DMS53 (cell line): Measurements from ENCODE around the gene TTC17.
A peak's percentile ranks its signal among the peaks of the same experiment; 100 is the strongest.
"Not testable (repeated sequence)": the region's sequence is repeated elsewhere in the genome, so short reads cannot be mapped to it uniquely, and the experiment has no call there.

Experiments
- DNase-seq: peaks from one replicate; lab custom pipeline; 2025; lab: John Stamatoyannopoulos, UW

TTC17 gene

GRCh38 chr11:43462359-43462758, 103.6 kb downstream of the TTC17 start:
- DNase-seq = no peak

- no peak for DNase-seq
These were observed 109.2 kb downstream of the TTC17 start for GRCh38 chr11:43467958-43468357.

- not testable (repeated sequence) for DNase-seq
These were observed 118.8 kb downstream of the TTC17 start for GRCh38 chr11:43477491-43477890.

GRCh38 chr11:43486141-43486540, 127.4 kb downstream of the TTC17 start:
- DNase-seq = no peak

GRCh38 chr11:43489869-43490465, 131.2 kb downstream of the TTC17 start:
- no peak for DNase-seq

GRCh38 chr11:43492701-43493100, 134.0 kb downstream of the TTC17 start:
- no peak for DNase-seq

GRCh38 chr11:43493431-43493830, 134.7 kb downstream of the TTC17 start:
- DNase-seq = no peak

- no peak for DNase-seq
These were observed 138.4 kb downstream of the TTC17 start for GRCh38 chr11:43497144-43497543.

GRCh38 chr11:43498561-43498960, 139.8 kb downstream of the TTC17 start:
- DNase-seq = peak; percentile 21

GRCh38 chr11:43503417-43503816, 144.7 kb downstream of the TTC17 start:
- DNase-seq = peak; percentile 6

- peak; percentile 64 for DNase-seq
These were observed 145.7 kb downstream of the TTC17 start for GRCh38 chr11:43504316-43504950.

GRCh38 chr11:43505171-43505570, 146.5 kb downstream of the TTC17 start:
- DNase-seq = no peak

- no peak for DNase-seq
These were observed 148.5 kb downstream of the TTC17 start for GRCh38 chr11:43507171-43507570.

GRCh38 chr11:43508511-43508918, 149.8 kb downstream of the TTC17 start:
- DNase-seq = no peak

- DNase-seq = no peak
These were observed 153.2 kb downstream of the TTC17 start for GRCh38 chr11:43511959-43512358.

GRCh38 chr11:43515090-43515489, 156.4 kb downstream of the TTC17 start:
- DNase-seq = peak; percentile 28

- no peak for DNase-seq
These were observed 157.7 kb downstream of the TTC17 start for GRCh38 chr11:43516316-43516850.

- no peak for DNase-seq
These were observed 158.8 kb downstream of the TTC17 start for GRCh38 chr11:43517518-43517917.

GRCh38 chr11:43518408-43519160, 159.9 kb downstream of the TTC17 start:
- DNase-seq = no peak

- DNase-seq = no peak
These were observed 162.8 kb downstream of the TTC17 start for GRCh38 chr11:43521471-43521870.

GRCh38 chr11:43523632-43524031, 164.9 kb downstream of the TTC17 start:
- no peak for DNase-seq

- no peak for DNase-seq
These were observed 173.3 kb downstream of the TTC17 start for GRCh38 chr11:43532041-43532440.
